Lower leg skin (tissue), 3 donors: ENCODE measurements around the gene MTERF4.

Experiments
- CTCF ChIP-seq, 3 donors: fragments of 450-650 bp; IDR thresholded peaks; one replicate each; pipeline ENCODE4 v1.5.1; 2016; ENCODE audit warnings: antibody characterized with exemption in 3 of 3, mild to moderate bottlenecking in 3 of 3, moderate library complexity in 2 of 3
- POLR2A ChIP-seq, 2 donors: fragments of 450-650 bp; IDR thresholded peaks; one replicate each; pipeline ENCODE4 v1.6.1; 2016 to 2017; ENCODE audit warnings: antibody characterized with exemption in 2 of 2, mild to moderate bottlenecking in 1 of 2, moderate library complexity in 1 of 2

- TF ChIP-seq CTCF (IDR thresholded peaks at IDR 0.05) (no peak), POLR2A (IDR thresholded peaks at IDR 0.05) (no peak)
These were observed 40.8 kb downstream of the MTERF4 start for GRCh38 chr2:241061275-241061674.
